ENCODE results near the gene DDIT4. TPM values are rescaled to one million over a fixed set of nuclear protein-coding genes. Genes with fewer than 3 reads are reported as not detected.
A peak's percentile ranks its signal among the peaks of the same experiment; 100 is the strongest.

The DDIT4 gene
- total and polyA plus RNA-seq, 9 of the 15 experiments (the other 6 are each of a cell fraction or from before 2014, with no cell fraction given) = 8.2 to 675 (median 159) TPM

DNA sequence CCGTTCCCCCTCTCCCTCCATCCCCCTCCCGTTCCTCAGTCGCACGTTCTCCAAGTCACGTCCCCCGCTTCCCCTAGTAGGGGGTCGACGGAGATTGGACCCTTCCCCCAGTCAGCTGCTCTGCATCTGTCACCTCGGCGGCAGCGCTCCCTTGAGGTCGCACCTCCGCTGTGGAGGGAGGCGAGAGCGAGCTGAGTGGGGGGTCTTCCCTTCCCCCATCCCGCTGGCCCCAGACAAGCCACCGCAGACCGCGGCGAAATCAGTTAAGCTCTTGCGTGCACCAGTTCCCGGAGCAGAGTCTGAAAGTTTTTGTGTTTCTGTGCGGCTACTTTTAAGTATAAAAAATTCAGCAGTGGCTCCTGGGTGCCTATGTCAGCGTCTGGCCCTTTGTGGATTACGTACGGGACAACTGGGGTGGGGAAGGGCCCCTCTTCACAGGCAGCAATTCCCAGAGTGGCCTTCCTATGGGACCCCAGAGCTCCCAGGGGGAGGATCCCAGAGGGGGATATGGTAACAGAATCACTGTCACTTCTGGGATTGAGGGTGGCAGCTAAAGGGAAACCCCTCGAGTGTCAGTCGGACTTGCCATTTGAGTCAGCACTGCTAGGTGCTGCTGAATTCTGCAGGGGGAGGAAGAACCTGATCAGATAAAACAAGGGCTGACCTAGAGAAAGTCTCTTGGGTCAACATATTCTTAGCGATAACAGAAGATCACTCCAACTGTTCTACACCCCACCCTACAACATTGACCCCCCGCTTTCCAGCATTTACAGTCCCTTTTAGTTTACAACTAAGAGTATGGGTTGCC lies 12.5 kb upstream of the DDIT4 start (continued):
- TF ChIP-seq CBFB (CRISPR knock-in tag; IDR thresholded peaks at IDR 0.05) (peak; percentile 86), SMAD1 (IDR thresholded peaks at IDR 0.05; ENCODE audit: low read depth, low read length, partially characterized antibody) (peak; percentile 68), ZNF592 (IDR thresholded peaks at IDR 0.05) (peak; percentile 80), XRCC4 (IDR thresholded peaks at IDR 0.05; ENCODE audit: extremely low read depth, insufficient read depth, insufficient read length) (no peak), PTRF (tag; IDR thresholded peaks at IDR 0.05) (no peak), ZNF311 (CRISPR knock-in tag; IDR thresholded peaks at IDR 0.05) (no peak), KAT7 (CRISPR knock-in tag; IDR thresholded peaks at IDR 0.05; ENCODE audit: borderline replicate concordance) (peak; percentile 89; the same call in 1 of the 2 replicates), FOXK1 (CRISPR knock-in tag; IDR thresholded peaks at IDR 0.05; ENCODE audit: borderline replicate concordance) (0 out of 2 replicates have a peak, but pooled peaks have one; percentile 48), ZBTB1 (CRISPR knock-in tag; IDR thresholded peaks at IDR 0.05; ENCODE audit: borderline replicate concordance, low read depth) (peak; percentile 65; the same call in 1 of the 2 replicates), CBX2 (IDR thresholded peaks at IDR 0.05; ENCODE audit: insufficient read depth, low read length, poor library complexity, severe bottlenecking) (no peak), SMARCA4 (IDR thresholded peaks at IDR 0.05) (peak; percentile 81), CCAR2 (IDR thresholded peaks at IDR 0.05; ENCODE audit: low read depth, low read length) (0 out of 2 replicates have a peak, but pooled peaks have one; percentile 45), SIRT6 (IDR thresholded peaks at IDR 0.05; ENCODE audit: low read depth, low read length) (no peak), CLOCK (CRISPR knock-in tag; IDR thresholded peaks at IDR 0.05; ENCODE audit: borderline replicate concordance) (0 out of 2 replicates have a peak, but pooled peaks have one; percentile 53), ATF6 (CRISPR knock-in tag; IDR thresholded peaks at IDR 0.05) (peak; percentile 83; the same call in 1 of the 2 replicates), CEBPG (CRISPR knock-in tag; IDR thresholded peaks at IDR 0.05) (no peak), CEBPG (tag; conservative IDR thresholded peaks at IDR 0.05 in 1 of 2, IDR thresholded peaks at IDR 0.05 in 1 of 2) (0 out of 4 replicates have a peak, but pooled peaks of 1 of the 2 experiments have one; percentile 4)
